Mesendoderm (in vitro differentiated cells): ENCODE measurements around the gene TXNIP.

ENCODE experiments used
- DNase-seq: peaks from one replicate; pipeline ENCODE4 v3.0.0; 2013
- H2AK5ac ChIP-seq: 2 replicates; pipeline ENCODE4 v1.6.1; 2013; ENCODE audit warnings: low read length, inconsistent platforms
- H2BK120ac ChIP-seq: 2 replicates; pipeline ENCODE4 v1.6.1; 2013; ENCODE audit warnings: low read depth, mild to moderate bottlenecking, low read length, moderate library complexity, mixed read lengths
- H2BK15ac ChIP-seq: replicated peaks from 2 replicates; pipeline ENCODE4 v1.6.1; 2013; ENCODE audit warnings: low read depth, mild to moderate bottlenecking, moderate library complexity
- H2BK5ac ChIP-seq: 2 replicates; pipeline ENCODE4 v1.6.1; 2013; ENCODE audit warnings: low read length, inconsistent platforms
- H3K18ac ChIP-seq: 2 replicates; pipeline ENCODE4 v1.6.1; 2013; ENCODE audit warnings: mild to moderate bottlenecking, low read length, mixed read lengths
- H3K23ac ChIP-seq: one replicate; pipeline ENCODE4 v1.6.1; 2013; ENCODE audit warnings: low read length
- H3K27ac ChIP-seq: 2 replicates; pipeline ENCODE4 v1.5.1; 2013; ENCODE audit warnings: low read depth, mild to moderate bottlenecking, inconsistent platforms, low read length, moderate library complexity
- H3K27me3 ChIP-seq: 2 replicates; pipeline ENCODE4 v1.6.1; 2013; ENCODE audit warnings: low read length, control low read depth, mild to moderate bottlenecking, inconsistent platforms; ENCODE audit not compliant: insufficient read depth, poor library complexity
- H3K36me3 ChIP-seq: 2 replicates; pipeline ENCODE4 v1.6.1; 2013; ENCODE audit warnings: low read length, inconsistent platforms; ENCODE audit not compliant: control insufficient read depth, insufficient read depth
- H3K4ac ChIP-seq: one replicate; pipeline ENCODE4 v1.6.1; 2013; ENCODE audit warnings: low read depth, mild to moderate bottlenecking, low read length, moderate library complexity
- H3K4me1 ChIP-seq: 2 replicates; pipeline ENCODE4 v1.6.1; 2013; ENCODE audit warnings: low read depth, low read length, inconsistent platforms; ENCODE audit not compliant: control insufficient read depth
- H3K4me2 ChIP-seq: 2 replicates; pipeline ENCODE4 v1.6.1; 2013; ENCODE audit warnings: low read length
- H3K4me3 ChIP-seq: 2 replicates; pipeline ENCODE4 v1.5.1; 2013; ENCODE audit warnings: mild to moderate bottlenecking, low read length
- H3K56ac ChIP-seq: one replicate; pipeline ENCODE4 v1.6.1; 2013; ENCODE audit warnings: low read length
- H3K79me1 ChIP-seq: 2 replicates; pipeline ENCODE4 v1.6.1; 2013; ENCODE audit warnings: low read length, inconsistent platforms
- H3K79me2 ChIP-seq: 2 replicates; pipeline ENCODE4 v1.6.1; 2013; ENCODE audit warnings: mild to moderate bottlenecking, low read length; ENCODE audit not compliant: control insufficient read depth, insufficient read depth
- H3K9ac ChIP-seq: 2 replicates; pipeline ENCODE4 v1.6.1; 2013; ENCODE audit warnings: low read length, inconsistent platforms
- H4K5ac ChIP-seq: one replicate; pipeline ENCODE4 v1.6.1; 2013; ENCODE audit warnings: low read length
- H4K8ac ChIP-seq: one replicate; pipeline ENCODE4 v1.6.1; 2013; ENCODE audit warnings: low read depth, mild to moderate bottlenecking, control low read depth, low read length, moderate library complexity
- WGBS: extraction: QIAGEN DNeasy Blood & Tissue Kit; methylation state at CpG from one replicate; pipeline ENCODE4 v1.1.7; 2013; ENCODE audit warnings: low lambda C conversion rate, missing lambda C conversion rate; ENCODE audit not compliant: insufficient coverage; ENCODE audit errors: extremely low coverage; 5-methylcytosine and 5-hydroxymethylcytosine counted together

Gene TXNIP

GRCh38 chr1:145995148-145995881 is 1.1 kb downstream of the TXNIP start:
- H3K79me2 ChIP-seq: no peaks in the 10 kb centered on the region
- no peak overlapping the region for H3K56ac ChIP-seq
- H3K36me3 ChIP-seq: no peaks in the 10 kb centered on the region
- no peak overlapping the region for H4K5ac ChIP-seq
- H3K4ac ChIP-seq: no peak overlapping the region
- H3K4me1 ChIP-seq: peaks cover 2% of the 10 kb centered on the region
- peak overlapping the region; percentile 43 for H3K9ac ChIP-seq
- no peak overlapping the region for H3K27ac ChIP-seq
- peak overlapping the region; percentile 14 for H3K4me2 ChIP-seq
- H3K79me1 ChIP-seq: no peaks in the 10 kb centered on the region
- H3K18ac ChIP-seq: no peak overlapping the region
- no peak overlapping the region for H2BK120ac ChIP-seq
- H2BK15ac ChIP-seq: no peak overlapping the region
- no peak overlapping the region for H2BK5ac ChIP-seq
- DNase-seq: no peak
- no peaks in the 10 kb centered on the region for H3K27me3 ChIP-seq
- no peak overlapping the region for H3K23ac ChIP-seq
- H2AK5ac ChIP-seq: no peak overlapping the region
- WGBS: no CpG with 5 or more reads among the region's 8 CpGs
- H3K4me3 ChIP-seq: no peak overlapping the region
- no peak overlapping the region for H4K8ac ChIP-seq

DNA sequence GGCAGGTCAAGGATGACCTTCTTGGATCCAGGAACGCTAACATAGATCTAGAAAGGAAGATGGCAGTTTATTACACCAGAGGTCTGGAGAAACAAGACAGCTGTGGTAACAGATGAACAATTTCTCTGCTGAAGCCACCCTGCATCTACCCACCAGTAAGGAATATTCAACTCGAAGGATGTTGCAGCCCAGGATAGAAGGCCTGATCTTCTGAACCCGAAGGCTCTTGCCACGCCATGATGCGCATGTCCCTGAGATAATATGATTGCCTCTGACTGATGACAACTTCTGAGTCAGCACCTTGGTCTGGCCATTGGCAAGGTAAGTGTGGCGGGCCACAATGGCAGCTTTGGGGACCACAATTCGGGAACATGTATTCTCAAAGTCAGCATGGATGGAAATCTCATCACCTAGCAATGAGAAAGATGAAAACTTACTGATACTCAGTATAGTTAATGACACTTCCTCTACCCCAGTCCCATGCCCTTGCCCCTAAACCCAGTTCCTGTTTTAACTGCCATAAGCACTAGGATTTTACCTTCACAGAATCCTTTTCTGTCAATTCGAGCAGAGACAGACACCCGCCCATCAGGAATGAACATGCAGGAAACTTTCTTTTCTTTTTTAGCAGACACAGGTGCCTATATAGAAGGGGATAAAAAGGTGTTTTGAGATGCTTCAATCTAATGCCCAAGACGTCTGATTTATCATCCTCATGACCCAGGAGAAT is 1.8 kb downstream of the TXNIP start:
- no peak overlapping the region for H3K4me3 ChIP-seq
- H2BK5ac ChIP-seq: no peak overlapping the region
- no peak overlapping the region for H3K4me2 ChIP-seq
- H3K79me1 ChIP-seq: no peaks in the 10 kb centered on the region
- H3K79me2 ChIP-seq: no peaks in the 10 kb centered on the region
- no peak overlapping the region for H3K23ac ChIP-seq
- H4K5ac ChIP-seq: no peak overlapping the region
- no CpG with 5 or more reads among the region's 10 CpGs for WGBS
- H4K8ac ChIP-seq: no peak overlapping the region
- no peak overlapping the region for H2BK15ac ChIP-seq
- no peak overlapping the region for H3K27ac ChIP-seq
- H3K27me3 ChIP-seq: no peaks in the 10 kb centered on the region
- H2AK5ac ChIP-seq: no peak overlapping the region
- no peak overlapping the region for H3K4ac ChIP-seq
- peaks cover 2% of the 10 kb centered on the region for H3K4me1 ChIP-seq
- H2BK120ac ChIP-seq: no peak overlapping the region
- DNase-seq: no peak
- no peak overlapping the region for H3K56ac ChIP-seq
- H3K18ac ChIP-seq: no peak overlapping the region
- H3K9ac ChIP-seq: no peak overlapping the region
- no peaks in the 10 kb centered on the region for H3K36me3 ChIP-seq

- Histone ChIP-seq H3K9ac (no peak overlapping the region), H3K56ac (no peak overlapping the region), H2BK120ac (no peak overlapping the region), H4K5ac (no peak overlapping the region), H3K4me2 (no peak overlapping the region), H3K27ac (no peak overlapping the region), H3K79me2 (no peaks in the 10 kb centered on the region), H3K79me1 (no peaks in the 10 kb centered on the region), H2BK15ac (no peak overlapping the region), H3K4me1 (peaks cover 2% of the 10 kb centered on the region), H2BK5ac (no peak overlapping the region), H3K27me3 (no peaks in the 10 kb centered on the region), H3K4ac (no peak overlapping the region), H3K18ac (no peak overlapping the region), H3K23ac (no peak overlapping the region), H4K8ac (no peak overlapping the region), H2AK5ac (no peak overlapping the region), H3K4me3 (no peak overlapping the region), H3K36me3 (no peaks in the 10 kb centered on the region)
- WGBS: no CpG with 5 or more reads among the region's 6 CpGs
- no peak for DNase-seq
Observed at GRCh38 chr1:145993618-145994390, 2.6 kb downstream of the TXNIP start.

- Histone ChIP-seq H3K27me3 (no peaks in the 10 kb centered on the region), H3K79me2 (no peaks in the 10 kb centered on the region), H2BK5ac (no peak overlapping the region), H4K5ac (no peak overlapping the region), H3K27ac (no peak overlapping the region), H3K56ac (no peak overlapping the region), H3K4me3 (no peak overlapping the region), H3K18ac (no peak overlapping the region), H3K4ac (no peak overlapping the region), H3K79me1 (no peaks in the 10 kb centered on the region), H3K9ac (no peak overlapping the region), H3K23ac (no peak overlapping the region), H3K4me2 (no peak overlapping the region), H3K4me1 (peaks cover 2% of the 10 kb centered on the region), H3K36me3 (no peaks in the 10 kb centered on the region), H4K8ac (no peak overlapping the region), H2BK15ac (no peak overlapping the region), H2BK120ac (no peak overlapping the region), H2AK5ac (no peak overlapping the region)
- no peak for DNase-seq
- WGBS: no CpG with 5 or more reads among the region's 5 CpGs
Observed at GRCh38 chr1:145992958-145993617, 3.3 kb downstream of the TXNIP start.

- no peak overlapping the region for H3K4me3 ChIP-seq
- no peak overlapping the region for H3K27ac ChIP-seq
- no peaks in the 10 kb centered on the region for H3K79me1 ChIP-seq
- no peak overlapping the region for H2BK5ac ChIP-seq
- no peak overlapping the region for H4K8ac ChIP-seq
- H3K27me3 ChIP-seq: no peaks in the 10 kb centered on the region
- H2BK15ac ChIP-seq: no peak overlapping the region
- no peaks in the 10 kb centered on the region for H3K36me3 ChIP-seq
- no peak overlapping the region for H2BK120ac ChIP-seq
- H3K79me2 ChIP-seq: no peaks in the 10 kb centered on the region
- DNase-seq: no peak
- H2AK5ac ChIP-seq: no peak overlapping the region
- H3K18ac ChIP-seq: no peak overlapping the region
- no peak overlapping the region for H3K23ac ChIP-seq
- H3K4ac ChIP-seq: no peak overlapping the region
- no peak overlapping the region for H3K56ac ChIP-seq
- no CpG with 5 or more reads among the region's 1 CpG for WGBS
- no peak overlapping the region for H4K5ac ChIP-seq
- H3K4me1 ChIP-seq: peaks cover 2% of the 10 kb centered on the region
- H3K4me2 ChIP-seq: no peak overlapping the region
- no peak overlapping the region for H3K9ac ChIP-seq
Observed at GRCh38 chr1:145992502-145992936, 3.9 kb downstream of the TXNIP start.
